Breast epithelium (tissue), 4 donors: ENCODE measurements around the gene HCAR2. TPM values are rescaled to one million over a fixed set of nuclear protein-coding genes. Genes with fewer than 3 reads are reported as not detected.
"Not testable (repeated sequence)": the region's sequence is repeated elsewhere in the genome, so short reads cannot be mapped to it uniquely, and the experiment has no call there.

ENCODE experiments used
- DNase-seq, 2 donors: peaks; one replicate each; pipeline ENCODE4 v3.0.0-alpha.2; 2019; ENCODE audit warnings: low spot score in 2 of 2
- H3K27ac ChIP-seq, 2 donors: fragments of 200-600 bp; sonication (generic) in 1 of 2; one replicate each; pipeline ENCODE4 v1.5.1; 2016 to 2019; ENCODE audit warnings: mild to moderate bottlenecking in 1 of 2
- H3K27me3 ChIP-seq, 2 donors: fragments of 200-600 bp; sonication (generic) in 1 of 2; one replicate each; pipeline versions ENCODE4 v1.5.1 to v1.6.0; 2017 to 2019; ENCODE audit warnings: control low read depth in 1 of 2, mild to moderate bottlenecking in 1 of 2
- H3K36me3 ChIP-seq: fragments of 200-600 bp; one replicate; pipeline ENCODE4 v1.5.1; 2019
- H3K4me1 ChIP-seq, 2 donors: fragments of 200-600 bp; sonication (generic); one replicate each; pipeline ENCODE4 v1.5.1; 2016 to 2019; ENCODE audit warnings: control low read depth in 1 of 2
- H3K4me3 ChIP-seq, 3 donors: fragments of 200-600 bp; sonication (generic); 1 replicate in 2 of 3; 2 replicates in 1 of 3; pipeline ENCODE4 v1.5.1; 2016 to 2019; ENCODE audit warnings: mild to moderate bottlenecking in 3 of 3, moderate library complexity in 2 of 3
- H3K9me3 ChIP-seq, 2 donors: fragments of 200-600 bp; sonication (generic) in 1 of 2; one replicate each; pipeline ENCODE4 v1.5.1; 2016 to 2019; ENCODE audit warnings: control low read depth in 1 of 2
- CTCF ChIP-seq, 3 donors: fragments of 450-650 bp; IDR thresholded peaks; one replicate each; pipeline ENCODE4 v1.5.1; 2016 to 2017; ENCODE audit warnings: antibody characterized with exemption in 3 of 3, mild to moderate bottlenecking in 3 of 3, moderate library complexity in 3 of 3
- POLR2A ChIP-seq: fragments of 450-650 bp; IDR thresholded peaks from one replicate; pipeline ENCODE4 v1.6.1; 2016; ENCODE audit warnings: antibody characterized with exemption, mild to moderate bottlenecking, moderate library complexity
- POLR2AphosphoS5 ChIP-seq, 3 donors: sonication (generic); formaldehyde crosslinking; IDR thresholded peaks; one replicate each; pipeline ENCODE4 v1.6.1; 2017; ENCODE audit warnings: antibody characterized with exemption in 3 of 3
- intact Hi-C: fragments of 100-400 bp; cut with DNase I; formaldehyde crosslinking; loops from one replicate; pipeline ENCODE4 v1.15.1; 2023; ENCODE audit warnings: low total_unique reads
- total RNA-seq, 3 donors: library from RNA; depleted of rRNA; stranded (reverse); fragments of >200 nt; gene quantifications; one replicate each; pipeline ENCODE4 v1.1.0, GENCODE V29; 2016

The HCAR2 gene
- total RNA-seq, 3 donors from 2014 or later, result 5.7 to 10.8 (median 6.4) TPM

- no peak for DNase-seq
- intact Hi-C loops, result no loop called here
These were observed 21.6 kb upstream of the HCAR2 start for GRCh38 chr12:122724641-122725243.

GRCh38 chr12:122722387-122722786 is 19.2 kb upstream of the HCAR2 start:
- H3K4me1 ChIP-seq, result no peaks in the 10 kb centered on the region
- H3K9me3 ChIP-seq, result no peaks in the 10 kb centered on the region
- DNase-seq, result no peak
- H3K27me3 ChIP-seq, result no peaks in the 10 kb centered on the region
- peak overlapping the region; percentile 84 for H3K27ac ChIP-seq
- no peaks in the 10 kb centered on the region for H3K36me3 ChIP-seq
- no peak overlapping the region for H3K4me3 ChIP-seq
- intact Hi-C loops, result no loop called here
- TF ChIP-seq POLR2AphosphoS5 (IDR thresholded peaks at IDR 0.05) (no peak), POLR2A (no peak), CTCF (IDR thresholded peaks at IDR 0.05) (no peak)

More at GRCh38 chr12:122724641-122725243, 21.6 kb upstream of the HCAR2 start:
- Histone ChIP-seq H3K27ac (peak overlapping the region; percentile 79 to 86), H3K9me3 (no peaks in the 10 kb centered on the region), H3K4me3 (no peak overlapping the region), H3K36me3 (no peaks in the 10 kb centered on the region), H3K27me3 (no peaks in the 10 kb centered on the region), H3K4me1 (no peaks in the 10 kb centered on the region)
- TF ChIP-seq CTCF (IDR thresholded peaks at IDR 0.05) (no peak), POLR2AphosphoS5 (IDR thresholded peaks at IDR 0.05) (no peak), POLR2A (no peak)

- no peak overlapping the region for H3K4me3 ChIP-seq
- H3K27ac ChIP-seq, result peak overlapping the region; percentile 84
- H3K36me3 ChIP-seq, result no peaks in the 10 kb centered on the region
- DNase-seq, result peak in 1 of 2 donors; percentile 58
- intact Hi-C loops, result loop anchor here (2.0 kb wide), 1 partner anchor 46 kb away; no protein-coding TSS in a partner anchor
- no peaks in the 10 kb centered on the region for H3K4me1 ChIP-seq
- H3K9me3 ChIP-seq, result no peaks in the 10 kb centered on the region
- H3K27me3 ChIP-seq, result no peaks in the 10 kb centered on the region
- no peak for TF ChIP-seq POLR2A
These were observed 17.9 kb upstream of the HCAR2 start for GRCh38 chr12:122721057-122721545.

GRCh38 chr12:122716658-122717057 is 13.5 kb upstream of the HCAR2 start, which contains the start of gene HCAR3:
Gene HCAR3 (minus strand): TSS chr12:122716811. CDS start chr12:122716737, 74 bp downstream.
- DNase-seq, H3K27me3 ChIP-seq, H3K4me1 ChIP-seq, intact Hi-C loops, H3K9me3 ChIP-seq, H3K36me3 ChIP-seq, H3K27ac ChIP-seq, H3K4me3 ChIP-seq: not testable (repeated sequence)

- H3K27ac ChIP-seq, H3K4me1 ChIP-seq, intact Hi-C loops, DNase-seq, H3K36me3 ChIP-seq, H3K27me3 ChIP-seq, H3K9me3 ChIP-seq, H3K4me3 ChIP-seq: not testable (repeated sequence)
These were observed 12.1 kb upstream of the HCAR2 start for GRCh38 chr12:122715211-122715610.

GRCh38 chr12:122713491-122714188 is 10.5 kb upstream of the HCAR2 start:
- H3K4me1 ChIP-seq, DNase-seq, H3K27me3 ChIP-seq, H3K9me3 ChIP-seq, H3K36me3 ChIP-seq, intact Hi-C loops, H3K27ac ChIP-seq, H3K4me3 ChIP-seq: not testable (repeated sequence)

GRCh38 chr12:122711266-122711665 is 8.1 kb upstream of the HCAR2 start:
- H3K36me3 ChIP-seq, intact Hi-C loops, DNase-seq, H3K27ac ChIP-seq, H3K4me3 ChIP-seq, H3K9me3 ChIP-seq, H3K4me1 ChIP-seq, H3K27me3 ChIP-seq: not testable (repeated sequence)

- H3K4me3 ChIP-seq, H3K36me3 ChIP-seq, intact Hi-C loops, H3K27ac ChIP-seq, DNase-seq, H3K27me3 ChIP-seq, H3K9me3 ChIP-seq, H3K4me1 ChIP-seq: not testable (repeated sequence)
These were observed 7.2 kb upstream of the HCAR2 start for GRCh38 chr12:122710341-122710740.

GRCh38 chr12:122709287-122709686 is 6.1 kb upstream of the HCAR2 start:
- H3K27me3 ChIP-seq, intact Hi-C loops, DNase-seq, H3K36me3 ChIP-seq, H3K4me1 ChIP-seq, H3K4me3 ChIP-seq, H3K27ac ChIP-seq, H3K9me3 ChIP-seq: not testable (repeated sequence)

- H3K4me1 ChIP-seq, H3K4me3 ChIP-seq, H3K27me3 ChIP-seq, H3K27ac ChIP-seq, intact Hi-C loops, H3K36me3 ChIP-seq, DNase-seq, H3K9me3 ChIP-seq: not testable (repeated sequence)
These were observed 684 bp upstream of the HCAR2 start for GRCh38 chr12:122703841-122704240.

GRCh38 chr12:122701481-122701880 is 1.7 kb downstream of the HCAR2 start:
- H3K36me3 ChIP-seq, H3K4me3 ChIP-seq, DNase-seq, H3K27ac ChIP-seq, H3K9me3 ChIP-seq, H3K27me3 ChIP-seq, H3K4me1 ChIP-seq, intact Hi-C loops: not testable (repeated sequence)
